Stimulated activated CD8-positive, alpha-beta memory T cell treated with anti-CD3 and anti-CD28 coated beads, Interleukin-2, amount 100 ng/mL, for 1 hour (primary cell): Measurements from ENCODE around the gene MAML3.

Source experiments
- DNase-seq, 2 donors: peaks; one replicate each; pipeline ENCODE4 v3.0.0-alpha.2; 2020; ENCODE audit warnings: low read depth in 2 of 2

MAML3 gene

GRCh38 chr4:139901531-139902320 is 252.3 kb downstream of the MAML3 start:
- no peak for DNase-seq

- DNase-seq, result no peak
Observed at GRCh38 chr4:139900964-139901376, 253.0 kb downstream of the MAML3 start.

- DNase-seq, result no peak
Observed at GRCh38 chr4:139899346-139899745, 254.6 kb downstream of the MAML3 start.

GRCh38 chr4:139898293-139898692 is 255.7 kb downstream of the MAML3 start:
- no peak for DNase-seq

- no peak for DNase-seq
Observed at GRCh38 chr4:139896091-139896604, 257.8 kb downstream of the MAML3 start.

GRCh38 chr4:139893801-139894200 is 260.2 kb downstream of the MAML3 start:
- DNase-seq, result no peak

- no peak for DNase-seq
Observed at GRCh38 chr4:139892973-139893736, 260.8 kb downstream of the MAML3 start.

GRCh38 chr4:139890816-139891215 is 263.2 kb downstream of the MAML3 start:
- DNase-seq, result no peak

- no peak for DNase-seq
Observed at GRCh38 chr4:139889901-139890300, 264.1 kb downstream of the MAML3 start.

- DNase-seq, result no peak
Observed at GRCh38 chr4:139889264-139889663, 264.7 kb downstream of the MAML3 start.

GRCh38 chr4:139887962-139888735 is 265.8 kb downstream of the MAML3 start:
- no peak for DNase-seq

GRCh38 chr4:139887376-139887802 is 266.6 kb downstream of the MAML3 start:
- DNase-seq, result no peak

GRCh38 chr4:139886798-139887197 is 267.2 kb downstream of the MAML3 start:
- DNase-seq, result no peak

GRCh38 chr4:139884438-139884837 is 269.5 kb downstream of the MAML3 start:
- no peak for DNase-seq

- DNase-seq, result no peak
Observed at GRCh38 chr4:139880841-139881240, 273.1 kb downstream of the MAML3 start.

GRCh38 chr4:139878050-139878449 is 275.9 kb downstream of the MAML3 start:
- DNase-seq, result no peak

- DNase-seq, result no peak
Observed at GRCh38 chr4:139876337-139876941, 277.5 kb downstream of the MAML3 start.

- DNase-seq, result no peak
Observed at GRCh38 chr4:139875411-139875825, 278.6 kb downstream of the MAML3 start.

- DNase-seq, result no peak
Observed at GRCh38 chr4:139873111-139873860, 280.7 kb downstream of the MAML3 start.

- DNase-seq, result no peak
Observed at GRCh38 chr4:139872274-139872673, 281.7 kb downstream of the MAML3 start.

GRCh38 chr4:139869810-139870209 is 284.2 kb downstream of the MAML3 start:
- DNase-seq, result no peak
